Stimulated activated CD4-positive, alpha-beta T cell treated with anti-CD3 and anti-CD28 coated beads, Interleukin-4, amount 100 ng/mL, for 1 hour (primary cell): Measurements from ENCODE around the gene CYFIP1.

ENCODE experiments used
- DNase-seq: peaks from one replicate; pipeline ENCODE4 v3.0.0-alpha.2; 2020

The CYFIP1 gene

DNA sequence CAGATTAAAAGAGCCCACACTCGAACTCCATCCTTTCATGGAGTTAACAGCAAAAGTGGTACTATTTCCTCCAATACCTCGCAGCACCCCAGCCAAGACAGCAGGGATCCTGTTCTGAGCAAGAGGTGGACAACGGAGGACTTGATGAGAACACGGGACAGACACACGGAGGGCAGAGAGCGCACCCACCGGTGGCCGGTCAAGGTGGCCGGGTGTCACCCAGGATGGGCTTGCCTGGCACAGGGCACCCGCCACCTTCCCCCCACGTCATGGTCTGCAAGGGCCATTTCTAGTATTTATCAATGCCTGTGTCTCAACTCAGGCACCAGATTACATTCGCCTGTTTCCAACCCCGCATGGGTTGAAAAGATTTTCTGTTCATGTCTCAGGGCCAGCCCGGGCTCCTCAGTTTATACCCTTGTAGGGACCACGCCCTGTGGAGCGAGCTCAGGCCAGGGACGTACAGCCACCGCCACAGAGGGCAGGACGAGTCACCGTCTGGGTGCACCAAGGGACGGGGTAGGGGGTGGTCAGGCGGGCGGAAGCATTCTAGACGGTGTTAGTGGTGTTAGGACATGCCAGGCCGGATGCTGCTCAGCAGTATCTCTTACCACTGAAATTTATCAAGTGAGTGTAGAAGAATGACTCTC lies 64.2 kb downstream of the CYFIP1 start:
- no peak for DNase-seq

- no peak for DNase-seq
These were observed 66.4 kb downstream of the CYFIP1 start for GRCh38 chr15:22913646-22914380.

DNA sequence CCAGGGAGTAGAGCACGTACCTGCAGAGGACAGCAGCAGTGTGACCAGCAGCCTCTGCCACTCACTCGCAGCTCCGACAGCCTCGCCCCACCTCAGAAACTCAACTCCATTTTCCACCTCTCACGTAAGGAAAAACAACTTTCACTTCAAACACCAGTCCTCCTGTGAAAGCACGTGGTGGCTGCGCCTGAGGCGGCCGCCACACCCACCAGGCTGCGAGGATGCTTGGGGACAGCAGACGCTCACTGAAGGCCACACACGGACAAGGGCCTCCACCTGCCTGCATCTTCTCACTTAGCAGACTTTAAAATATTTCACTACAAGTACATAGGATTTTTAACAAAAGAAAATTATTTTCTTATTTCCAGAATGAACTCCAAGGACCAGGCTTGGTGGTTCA lies 67.9 kb downstream of the CYFIP1 start:
- no peak for DNase-seq

- no peak for DNase-seq
These were observed 68.9 kb downstream of the CYFIP1 start for GRCh38 chr15:22911306-22911705.

DNA sequence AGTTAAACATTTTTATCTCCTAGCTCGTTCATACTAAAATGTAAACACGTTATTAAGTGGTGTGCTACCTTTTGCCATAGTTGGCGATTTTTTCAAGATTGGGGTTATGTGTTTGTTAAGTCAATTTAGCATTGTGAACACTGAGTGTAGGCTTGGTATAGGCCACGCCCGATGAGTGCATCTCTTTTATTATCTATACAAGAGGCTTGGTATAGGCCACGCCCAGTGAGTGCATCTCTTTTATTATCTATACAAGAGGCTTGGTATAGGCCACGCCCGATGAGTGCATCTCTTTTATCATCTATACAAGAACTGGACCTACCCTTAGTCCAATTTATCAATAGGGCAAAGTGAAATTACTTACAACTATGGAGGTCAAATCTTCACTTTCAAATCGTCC lies 71.3 kb downstream of the CYFIP1 start:
- no peak for DNase-seq

DNA sequence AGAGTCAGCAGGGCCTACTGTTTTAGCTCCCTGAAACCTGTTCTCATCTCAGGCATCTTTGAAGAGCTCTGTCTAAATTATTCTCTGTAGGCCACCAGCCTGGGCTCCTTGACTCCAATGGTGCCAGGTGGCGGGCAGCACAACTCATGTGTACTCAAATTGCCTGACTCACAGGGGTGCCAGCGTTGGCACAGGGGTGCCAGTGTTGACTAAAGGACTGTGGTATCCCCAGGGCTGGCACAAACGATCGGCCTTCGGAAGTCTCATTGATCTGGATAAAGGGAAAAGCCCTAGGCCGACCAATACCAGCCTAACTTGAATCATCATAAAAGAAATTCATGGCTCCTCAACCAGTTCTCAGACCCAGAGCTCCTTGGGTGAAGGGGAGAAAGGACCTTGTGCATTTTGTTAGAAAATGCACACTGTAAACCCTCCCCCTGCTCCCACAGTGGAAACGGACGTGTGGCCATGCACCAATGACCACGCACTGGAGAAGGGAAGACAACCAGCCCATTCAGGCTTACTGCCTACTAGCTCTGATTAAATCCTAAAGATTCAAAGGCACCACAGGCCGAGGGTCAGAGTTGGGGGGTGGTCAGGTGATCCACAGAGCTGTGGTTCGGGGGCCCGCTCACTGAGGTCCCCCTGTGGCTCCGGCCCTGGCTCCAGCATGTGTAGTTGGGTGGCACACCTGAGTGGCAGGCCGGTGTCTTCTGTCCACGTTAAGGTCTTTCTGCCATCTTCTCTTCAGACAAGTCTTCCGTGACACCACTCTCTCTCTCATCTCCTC lies 72.8 kb downstream of the CYFIP1 start:
- DNase-seq = no peak

GRCh38 chr15:22904736-22905135 lies 75.4 kb downstream of the CYFIP1 start:
- no peak for DNase-seq

DNA sequence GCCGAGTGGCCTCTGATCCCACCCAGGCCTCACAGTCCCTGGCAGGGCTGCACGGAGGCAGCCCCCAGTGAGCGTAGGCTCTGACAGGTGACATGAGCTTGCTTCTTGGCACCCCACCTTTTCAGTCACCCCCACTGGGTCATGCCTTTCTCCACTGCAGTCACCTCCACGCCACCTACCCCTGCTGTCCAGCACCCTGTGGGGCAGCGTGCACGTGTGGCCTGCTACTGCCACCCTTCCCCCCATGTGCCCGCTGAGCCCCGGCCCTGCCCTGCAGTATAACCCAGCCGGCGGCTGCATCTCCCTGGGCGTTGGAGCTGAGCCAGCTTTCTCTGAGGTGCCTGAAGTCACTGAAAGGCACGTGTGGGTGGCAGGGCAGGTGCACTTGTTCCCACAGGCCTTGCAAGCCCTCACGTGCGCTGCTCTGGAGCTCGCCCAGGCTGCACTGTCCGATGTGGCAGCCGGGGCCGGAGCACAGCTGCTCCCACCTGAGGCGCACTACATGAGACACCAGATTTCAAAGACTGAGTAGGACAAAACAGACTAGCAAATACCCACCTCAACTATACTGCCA lies 76.1 kb downstream of the CYFIP1 start:
- DNase-seq = no peak

DNA sequence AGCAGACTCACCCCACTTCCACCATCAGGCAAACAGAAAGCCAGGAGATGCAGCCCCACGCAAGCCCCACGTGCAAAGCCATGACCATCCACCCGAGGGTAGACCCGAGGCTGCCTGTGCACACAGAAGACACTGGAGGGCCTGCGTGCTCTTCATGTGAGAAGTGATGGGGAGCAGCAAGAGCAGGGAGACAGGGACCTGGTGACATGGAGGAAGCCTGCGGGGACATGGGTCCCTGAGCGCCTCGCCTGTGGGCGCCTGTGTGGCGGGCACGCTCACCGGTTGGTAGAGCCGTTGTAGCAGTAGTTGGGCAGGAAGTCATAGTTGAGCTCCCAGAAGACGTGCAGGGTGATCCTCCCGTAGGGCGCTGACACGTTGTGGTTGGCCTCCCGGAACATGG lies 76.7 kb downstream of the CYFIP1 start:
- DNase-seq = no peak

GRCh38 chr15:22902981-22903380 lies 77.2 kb downstream of the CYFIP1 start:
- DNase-seq = no peak

- no peak for DNase-seq
These were observed 77.6 kb downstream of the CYFIP1 start for GRCh38 chr15:22902578-22902977.

- DNase-seq = no peak
These were observed 78.1 kb downstream of the CYFIP1 start for GRCh38 chr15:22902046-22902445.

- DNase-seq = no peak
These were observed 84.5 kb downstream of the CYFIP1 start for GRCh38 chr15:22895465-22896190.

DNA sequence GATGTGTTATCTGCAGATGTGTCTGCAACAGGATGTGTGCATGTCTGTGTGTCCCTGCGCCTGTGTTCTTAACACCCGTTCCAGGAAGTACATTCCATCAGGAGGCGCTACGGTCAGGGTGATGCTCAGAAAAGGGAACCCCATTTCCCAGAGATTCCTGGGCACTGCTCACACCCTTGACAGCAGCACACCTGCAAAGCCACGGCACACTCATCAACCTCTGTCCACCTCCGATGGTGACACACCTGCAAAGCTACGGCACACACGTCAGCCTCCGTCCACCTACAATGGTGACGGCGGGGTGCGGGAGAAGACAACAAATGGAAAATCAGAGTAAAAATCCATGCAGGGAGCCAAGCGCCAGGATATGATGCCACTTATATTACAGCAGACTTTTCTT lies 86.3 kb downstream of the CYFIP1 start:
- no peak for DNase-seq

- no peak for DNase-seq
These were observed 87.1 kb downstream of the CYFIP1 start for GRCh38 chr15:22893081-22893480.

GRCh38 chr15:22892333-22892732 lies 87.8 kb downstream of the CYFIP1 start:
- no peak for DNase-seq

GRCh38 chr15:22891426-22892210 lies 88.5 kb downstream of the CYFIP1 start:
- no peak for DNase-seq

- no peak for DNase-seq
These were observed 89.9 kb downstream of the CYFIP1 start for GRCh38 chr15:22890296-22890695.

DNA sequence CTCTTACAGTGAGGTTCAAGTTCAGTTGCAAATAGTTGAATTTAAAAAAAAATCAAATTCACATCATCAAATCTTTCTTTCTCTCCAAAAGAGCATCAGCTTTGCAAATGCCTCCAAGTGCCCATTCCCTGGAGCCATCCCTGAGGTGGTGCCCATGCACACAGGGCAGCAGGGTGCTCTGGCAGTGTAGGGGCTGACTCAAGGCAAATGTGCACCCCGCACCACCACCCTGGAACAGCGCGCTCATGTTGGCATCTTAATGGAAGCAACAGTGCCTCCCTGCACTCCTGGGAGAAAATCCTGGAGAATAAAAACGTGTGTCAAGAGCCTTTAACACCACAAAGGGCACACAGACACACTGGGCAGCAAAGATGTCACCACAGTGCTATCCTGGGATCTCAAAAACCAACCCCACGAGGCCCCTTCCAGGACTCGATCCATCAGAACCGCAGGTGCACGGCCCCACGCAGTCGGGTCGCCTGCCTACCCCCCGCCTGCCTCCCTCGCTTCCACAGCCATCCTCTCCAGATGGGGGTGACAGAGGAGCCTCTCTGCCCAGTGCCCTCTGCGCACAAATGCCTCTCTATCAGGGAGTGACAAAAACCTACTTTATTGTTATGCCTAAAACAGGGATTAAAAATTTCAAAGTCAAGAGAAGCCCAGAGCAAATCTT lies 90.9 kb downstream of the CYFIP1 start:
- no peak for DNase-seq

DNA sequence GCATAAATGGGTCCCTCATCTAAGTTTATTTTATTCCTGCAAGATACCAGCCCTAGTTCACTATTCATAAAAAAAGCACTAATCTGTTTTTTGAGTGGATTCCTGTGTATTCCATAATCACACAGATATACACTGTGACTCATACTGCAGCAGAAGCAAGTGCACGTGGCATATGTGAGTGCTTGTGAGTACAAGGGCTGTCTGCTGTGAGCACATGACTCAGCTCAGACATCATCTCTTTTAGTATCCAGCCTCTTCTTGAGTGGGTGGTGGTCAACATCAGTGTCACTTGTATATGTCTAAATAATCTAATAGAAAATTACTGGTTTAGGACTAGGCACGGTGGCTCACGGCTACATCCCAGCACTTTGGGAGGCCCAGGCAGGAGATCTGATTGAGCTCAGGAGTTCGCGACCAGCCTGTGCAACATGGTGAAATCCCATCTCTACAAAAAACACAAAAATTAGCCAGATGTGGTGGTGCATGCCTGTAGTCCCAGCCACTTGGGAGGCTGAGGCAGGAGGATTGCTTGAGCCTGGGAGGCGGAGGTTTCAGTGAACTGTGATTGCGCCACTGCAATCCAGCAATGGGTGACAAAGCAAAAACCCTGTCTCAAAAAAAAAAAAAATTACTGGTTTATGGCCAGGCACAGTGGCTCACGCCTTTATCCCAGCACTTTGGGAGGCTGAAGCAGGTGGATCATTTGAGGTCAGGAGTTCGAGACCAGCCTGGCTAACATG lies 91.9 kb downstream of the CYFIP1 start:
- no peak for DNase-seq
